HG02840 (cell line): ENCODE results near the gene TGFB3.
"Not testable (repeated sequence)": the region's sequence is repeated elsewhere in the genome, so short reads cannot be mapped to it uniquely, and the experiment has no call there.

Experiments used
- ATAC-seq: cut with Tn5 transposase; IDR thresholded peaks from one replicate; pipeline ENCODE4 v1.9.1; 2021; ENCODE audit warnings: mild to moderate bottlenecking, moderate library complexity, moderate number of reproducible peaks; ENCODE audit not compliant: unreplicated experiment, low FRiP score

TGFB3 gene

GRCh38 chr14:75961662-75962061 is 20.1 kb downstream of the TGFB3 start:
- ATAC-seq = no peak

GRCh38 chr14:75960231-75960630 is 21.6 kb downstream of the TGFB3 start:
- no peak for ATAC-seq

GRCh38 chr14:75959031-75959430 is 22.8 kb downstream of the TGFB3 start:
- no peak for ATAC-seq

GRCh38 chr14:75952489-75952888 is 29.3 kb downstream of the TGFB3 start:
- no peak for ATAC-seq

GRCh38 chr14:75946785-75947184 is 35.0 kb downstream of the TGFB3 start:
- ATAC-seq = no peak

- no peak for ATAC-seq
Measured at GRCh38 chr14:75944607-75945241, 37.1 kb downstream of the TGFB3 start.

- no peak for ATAC-seq
Measured at GRCh38 chr14:75941030-75941429, 40.8 kb downstream of the TGFB3 start.

- no peak for ATAC-seq
Measured at GRCh38 chr14:75939200-75939599, 42.6 kb downstream of the TGFB3 start.

GRCh38 chr14:75934998-75935628 is 46.7 kb downstream of the TGFB3 start:
- ATAC-seq = no peak

- no peak for ATAC-seq
Measured at GRCh38 chr14:75933712-75934296, 48.0 kb downstream of the TGFB3 start.

- no peak for ATAC-seq
Measured at GRCh38 chr14:75928690-75929181, 53.1 kb downstream of the TGFB3 start.

- ATAC-seq = no peak
Measured at GRCh38 chr14:75927564-75928087, 54.2 kb downstream of the TGFB3 start.

- ATAC-seq = no peak
Measured at GRCh38 chr14:75926431-75927115, 55.2 kb downstream of the TGFB3 start.

GRCh38 chr14:75925141-75925840 is 56.5 kb downstream of the TGFB3 start:
- not testable (repeated sequence) for ATAC-seq

GRCh38 chr14:75920421-75920820 is 61.4 kb downstream of the TGFB3 start:
- ATAC-seq = not testable (repeated sequence)

- no peak for ATAC-seq
Measured at GRCh38 chr14:75917946-75918335, 63.9 kb downstream of the TGFB3 start.

- no peak for ATAC-seq
Measured at GRCh38 chr14:75917322-75917945, 64.4 kb downstream of the TGFB3 start.

- ATAC-seq = no peak
Measured at GRCh38 chr14:75915045-75915444, 66.8 kb downstream of the TGFB3 start.

- ATAC-seq = no peak
Measured at GRCh38 chr14:75913183-75913582, 68.6 kb downstream of the TGFB3 start.

GRCh38 chr14:75911883-75912282 is 69.9 kb downstream of the TGFB3 start:
- no peak for ATAC-seq
